IMR-90 (cell line): ENCODE results near the gene PRSS8. TPM values are rescaled to one million over a fixed set of nuclear protein-coding genes. Genes with fewer than 3 reads are reported as not detected.

Experiments
- ATAC-seq: fragments of 200-7000 bp; cut with Tn5 transposase; 2 replicates; pipeline ENCODE4 v1.9.1; 2020; ENCODE audit warnings: low read depth, mild to moderate bottlenecking, moderate library complexity
- BruUV-seq: library from RNA; stranded (reverse); fragments of 400-500 nt; replicated peaks from 2 replicates; lab custom pipeline; 2021; lab: Mats Ljungman, UMichigan
- CTCF ChIA-PET: fragments of 300-600 bp; formaldehyde crosslinking; extraction: SDS; loops from one replicate; lab custom pipeline; 2021; ENCODE audit warnings: antibody characterized with exemption; lab: Yijun Ruan, JAX
- POLR2A ChIA-PET: fragments of 300-600 bp; sonication (Branson Sonifier 250); formaldehyde crosslinking; loops from one replicate; lab custom pipeline; 2022; ENCODE audit warnings: antibody characterized with exemption; ENCODE audit not compliant: unreplicated experiment; lab: Charles Lee
- DNase-seq: peaks from one replicate; pipeline ENCODE4 v3.0.0; 2013
- H2AFZ ChIP-seq: replicated peaks from 2 replicates; pipeline ENCODE3; 2013; ENCODE audit warnings: low read length, mild to moderate bottlenecking; ENCODE audit not compliant: poor library complexity
- H2AK5ac ChIP-seq: 2 replicates; pipeline ENCODE4 v1.6.1; 2013; ENCODE audit warnings: low read depth, low read length, inconsistent platforms
- H2AK9ac ChIP-seq: replicated peaks from 2 replicates; pipeline ENCODE3; 2013; ENCODE audit warnings: mild to moderate bottlenecking, low read depth, low read length, moderate library complexity; ENCODE audit not compliant: poor library complexity
- H2BK120ac ChIP-seq: 2 replicates; pipeline ENCODE4 v1.6.1; 2013; ENCODE audit warnings: low read depth, low read length, inconsistent platforms
- H2BK15ac ChIP-seq: 3 replicates; pipeline ENCODE4 v1.6.1; 2013; ENCODE audit warnings: low read depth, low read length, inconsistent platforms
- H2BK20ac ChIP-seq: 2 replicates; pipeline ENCODE4 v1.6.1; 2013; ENCODE audit warnings: low read depth, mild to moderate bottlenecking, inconsistent platforms, low read length, moderate library complexity
- H2BK5ac ChIP-seq: 2 replicates; pipeline ENCODE4 v1.6.1; 2013; ENCODE audit warnings: mild to moderate bottlenecking, low read depth, low read length, inconsistent platforms; ENCODE audit not compliant: poor library complexity, severe bottlenecking
- H3K14ac ChIP-seq: replicated peaks from 2 replicates; pipeline ENCODE4 v1.6.1; 2013; ENCODE audit warnings: low read depth, low read length, inconsistent platforms
- H3K18ac ChIP-seq: 2 replicates; pipeline ENCODE4 v1.6.1; 2013; ENCODE audit warnings: low read depth, low read length, control low read depth
- H3K23ac ChIP-seq: 2 replicates; pipeline ENCODE4 v1.6.1; 2013; ENCODE audit warnings: low read depth, low read length, inconsistent platforms
- H3K27ac ChIP-seq: 2 replicates; pipeline ENCODE4 v1.5.1; 2013; ENCODE audit warnings: mild to moderate bottlenecking, control low read depth, low read length; ENCODE audit not compliant: insufficient read depth
- H3K27me3 ChIP-seq: 2 replicates; pipeline ENCODE4 v1.6.1; 2013; ENCODE audit warnings: low read length; ENCODE audit not compliant: control insufficient read depth, insufficient read depth
- H3K36me3 ChIP-seq: 2 replicates; pipeline ENCODE4 v1.6.1; 2013; ENCODE audit warnings: low read length, mixed read lengths; ENCODE audit not compliant: control insufficient read depth, insufficient read depth
- H3K4ac ChIP-seq: 2 replicates; pipeline ENCODE4 v1.6.1; 2013; ENCODE audit warnings: low read depth, low read length, inconsistent platforms
- H3K4me1 ChIP-seq: 2 replicates; pipeline ENCODE4 v1.6.1; 2013; ENCODE audit warnings: low read length, mixed read lengths; ENCODE audit not compliant: control insufficient read depth, insufficient read depth
- H3K4me2 ChIP-seq: 2 replicates; pipeline ENCODE4 v1.6.1; 2013; ENCODE audit warnings: low read depth, mild to moderate bottlenecking, control low read depth, low read length, moderate library complexity
- H3K4me3 ChIP-seq: 2 replicates; pipeline ENCODE4 v1.5.1; 2013; ENCODE audit warnings: low read depth, mild to moderate bottlenecking, control low read depth, low read length, moderate library complexity; ENCODE audit not compliant: insufficient read depth
- H3K56ac ChIP-seq: 2 replicates; pipeline ENCODE4 v1.6.1; 2013; ENCODE audit warnings: low read length, inconsistent platforms; ENCODE audit not compliant: insufficient read depth; ENCODE audit errors: extremely low read depth
- H3K79me1 ChIP-seq, 2 experiments: 2 replicates each; pipeline ENCODE4 v1.6.1; 2013; ENCODE audit warnings: low read length in 2 of 2, inconsistent platforms in 1 of 2, low read depth in 1 of 2
- H3K9ac ChIP-seq: 2 replicates; pipeline ENCODE4 v1.6.1; 2013; ENCODE audit warnings: low read depth, low read length, control low read depth
- H3K9me1 ChIP-seq: 2 replicates; pipeline ENCODE4 v1.6.1; 2013; ENCODE audit warnings: low read length, inconsistent platforms; ENCODE audit not compliant: insufficient read depth
- H3K9me3 ChIP-seq: 2 replicates; pipeline ENCODE4 v1.6.1; 2013; ENCODE audit warnings: low read length; ENCODE audit not compliant: control insufficient read depth, insufficient read depth
- H4K20me1 ChIP-seq: 2 replicates; pipeline ENCODE4 v1.6.1; 2013; ENCODE audit warnings: low read length, inconsistent platforms; ENCODE audit not compliant: insufficient read depth
- H4K5ac ChIP-seq: 2 replicates; pipeline ENCODE4 v1.6.1; 2013; ENCODE audit warnings: mild to moderate bottlenecking, low read depth, low read length, control low read depth
- H4K8ac ChIP-seq, 2 experiments: 2 replicates each; pipeline ENCODE4 v1.6.1; 2013; ENCODE audit warnings: low read depth in 2 of 2, low read length in 2 of 2, control low read depth in 1 of 2, inconsistent platforms in 1 of 2
- H4K91ac ChIP-seq: 2 replicates; pipeline ENCODE4 v1.6.1; 2013; ENCODE audit warnings: low read depth, low read length, inconsistent platforms; ENCODE audit not compliant: insufficient read depth
- MAFK ChIP-seq: IDR thresholded peaks from 2 replicates; pipeline ENCODE4 v1.6.1; 2012; ENCODE audit warnings: low read depth, low read length, improper control_type of control experiment
- MAZ ChIP-seq: IDR thresholded peaks from 2 replicates; pipeline ENCODE4 v1.6.1; 2012; ENCODE audit warnings: low read depth, mild to moderate bottlenecking, low read length, improper control_type of control experiment, moderate library complexity, borderline replicate concordance
- MXI1 ChIP-seq: IDR thresholded peaks from 2 replicates; pipeline ENCODE4 v1.6.1; 2012; ENCODE audit warnings: low read depth, mild to moderate bottlenecking, low read length, moderate library complexity, borderline replicate concordance
- POLR2A ChIP-seq: IDR thresholded peaks from 2 replicates; pipeline ENCODE4 v1.6.1; 2012; ENCODE audit warnings: mild to moderate bottlenecking, low read depth, low read length
- WGBS, 2 experiments: methylation state at CpG; one replicate each; pipeline versions ENCODE4 v1.1.5 to v1.1.7; 2013; ENCODE audit warnings: missing lambda C conversion rate in 2 of 2; ENCODE audit not compliant: insufficient read length in 1 of 2; ENCODE audit errors: extremely low coverage in 2 of 2; 5-methylcytosine and 5-hydroxymethylcytosine counted together
- dilution Hi-C: fragments of 300-500 bp; cut with HindIII; formaldehyde crosslinking; loops from one replicate; pipeline ENCODE4 v1.14.3; 2018; ENCODE audit warnings: low sequenced_read_pairs; ENCODE audit not compliant: unreplicated experiment
- in situ Hi-C: fragments of 300-500 bp; cut with MboI; formaldehyde crosslinking; loops from 3 replicates; pipeline ENCODE4 v1.14.3; 2019; ENCODE audit warnings: low sequenced_read_pairs, inconsistent platforms, mixed read lengths
- intact Hi-C: fragments of 100-400 bp; cut with micrococcal nuclease; formaldehyde crosslinking; loops from 2 replicates; pipeline ENCODE4 v1.10.0; 2022
- polyA plus RNA-seq, 3 experiments: library from polyadenylated mRNA; depleted of rRNA; stranded (reverse); fragments of >200 nt; gene quantifications; 2 replicates each; pipeline ENCODE4 v1.2.3, GENCODE V29; 2012; ENCODE audit warnings: low replicate concordance in 1 of 3
- total RNA-seq: library from RNA; depleted of rRNA; stranded (reverse); fragments of >200 nt; gene quantifications from 2 replicates; pipeline ENCODE4 v1.2.3, GENCODE V29; 2012

PRSS8 gene
- total and polyA plus RNA-seq, 2 of the 4 experiments (the other 2 are of a cell fraction) = not detected

- Histone ChIP-seq H3K27me3 (no peaks in the 10 kb centered on the region), H3K79me1 (no peaks in the 10 kb centered on the region; a peak in 1 of 4 replicates), H3K36me3 (peaks cover 37% of the 10 kb centered on the region), H4K20me1 (no peaks in the 10 kb centered on the region), H2BK120ac (no peak overlapping the region), H4K91ac (no peak overlapping the region), H3K27ac (no peak overlapping the region), H3K56ac (no peak overlapping the region), H3K18ac (no peak overlapping the region), H3K4ac (no peak overlapping the region), H3K4me2 (no peak overlapping the region), H2AK9ac (no peak overlapping the region), H3K9me1 (no peaks in the 10 kb centered on the region), H2AFZ (no peak overlapping the region), H3K23ac (no peak overlapping the region), H4K5ac (no peak overlapping the region), H2BK15ac (no peak overlapping the region), H3K14ac (no peak overlapping the region), H2BK5ac (no peak overlapping the region), H3K4me3 (no peak overlapping the region), H3K9ac (no peak overlapping the region), H4K8ac (no peak overlapping the region), H3K4me1 (no peaks in the 10 kb centered on the region), H2AK5ac (no peak overlapping the region), H2BK20ac (no peak overlapping the region), H3K9me3 (no peaks in the 10 kb centered on the region)
- intact Hi-C loops (no loop called here), dilution Hi-C loops (no loop called here), in situ Hi-C loops (no loop called here)
- BruUV-seq = no TSS peak
- TF ChIP-seq MXI1 = no peak
- TF ChIP-seq POLR2A = no peak
- TF ChIP-seq MAFK = no peak
- TF ChIP-seq MAZ = no peak
- DNase-seq (no peak), ATAC-seq (no peak)
- CTCF ChIA-PET = interaction anchor here (0.5 to 0.8 kb wide), 2 partner anchors 10 to 15 kb away, joined by 3 read pairs; partner anchors contain the start of gene KAT8
- WGBS, 2 experiments = 100% methylated on average over 1 of the region's 13 CpGs; no CpG with 5 or more reads in 1 of the 2 experiments
- POLR2A ChIA-PET = no interaction called here
Observed at GRCh38 chr16:31127182-31127581, 8.3 kb downstream of the PRSS8 start.
